Skeletal muscle satellite cell (primary cell): Measurements from ENCODE around the gene PYGB.

ENCODE experiments used
- H3K27me3 ChIP-seq: 2 replicates; pipeline ENCODE4 v1.7.0; 2013; ENCODE audit warnings: low read length; ENCODE audit not compliant: control insufficient read depth, insufficient read depth
- H3K36me3 ChIP-seq: 2 replicates; pipeline ENCODE4 v1.7.0; 2013; ENCODE audit warnings: mild to moderate bottlenecking, control low read depth, low read length; ENCODE audit not compliant: insufficient read depth
- H3K4me1 ChIP-seq: 2 replicates; pipeline ENCODE4 v1.7.0; 2013; ENCODE audit warnings: low read length; ENCODE audit not compliant: control insufficient read depth, insufficient read depth
- H3K4me2 ChIP-seq: 2 replicates; pipeline ENCODE4 v1.7.0; 2013; ENCODE audit warnings: mild to moderate bottlenecking, low read length
- H3K4me3 ChIP-seq: 2 replicates; pipeline ENCODE4 v1.7.0; 2013; ENCODE audit warnings: low read length
- H3K9ac ChIP-seq: 2 replicates; pipeline ENCODE4 v1.7.0; 2013; ENCODE audit warnings: mild to moderate bottlenecking, low read depth, low read length, moderate library complexity
- H3K9me3 ChIP-seq: replicated peaks from 2 replicates; pipeline ENCODE4 v1.7.0; 2013; ENCODE audit warnings: mild to moderate bottlenecking, control low read depth, low read length

The PYGB gene

DNA sequence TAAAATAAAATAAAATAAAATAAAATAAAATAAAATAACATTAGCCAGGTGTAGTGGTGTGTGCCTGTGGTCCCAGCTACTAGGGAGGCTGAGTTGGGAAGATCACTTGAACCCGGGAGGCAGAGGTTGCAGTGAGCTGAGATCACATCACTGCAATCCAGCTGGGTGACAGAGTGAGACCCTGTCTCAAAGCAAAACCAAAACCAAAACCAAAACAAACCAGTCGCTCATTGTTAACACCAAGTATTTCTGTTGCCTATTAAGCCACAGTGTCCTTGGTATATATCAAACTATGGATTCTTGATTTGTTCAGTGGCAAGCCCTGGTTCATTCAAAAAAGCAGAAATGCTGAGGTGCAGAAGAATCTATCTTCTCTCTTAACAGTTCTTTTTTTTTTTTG lies 65.7 kb downstream of the PYGB start:
- no peak overlapping the region for H3K4me3 ChIP-seq
- H3K4me2 ChIP-seq: no peak overlapping the region
- H3K27me3 ChIP-seq: no peaks in the 10 kb centered on the region
- H3K4me1 ChIP-seq: peaks cover 40% of the 10 kb centered on the region
- H3K9me3 ChIP-seq: no peaks in the 10 kb centered on the region
- H3K9ac ChIP-seq: no peak overlapping the region
- no peaks in the 10 kb centered on the region for H3K36me3 ChIP-seq

DNA sequence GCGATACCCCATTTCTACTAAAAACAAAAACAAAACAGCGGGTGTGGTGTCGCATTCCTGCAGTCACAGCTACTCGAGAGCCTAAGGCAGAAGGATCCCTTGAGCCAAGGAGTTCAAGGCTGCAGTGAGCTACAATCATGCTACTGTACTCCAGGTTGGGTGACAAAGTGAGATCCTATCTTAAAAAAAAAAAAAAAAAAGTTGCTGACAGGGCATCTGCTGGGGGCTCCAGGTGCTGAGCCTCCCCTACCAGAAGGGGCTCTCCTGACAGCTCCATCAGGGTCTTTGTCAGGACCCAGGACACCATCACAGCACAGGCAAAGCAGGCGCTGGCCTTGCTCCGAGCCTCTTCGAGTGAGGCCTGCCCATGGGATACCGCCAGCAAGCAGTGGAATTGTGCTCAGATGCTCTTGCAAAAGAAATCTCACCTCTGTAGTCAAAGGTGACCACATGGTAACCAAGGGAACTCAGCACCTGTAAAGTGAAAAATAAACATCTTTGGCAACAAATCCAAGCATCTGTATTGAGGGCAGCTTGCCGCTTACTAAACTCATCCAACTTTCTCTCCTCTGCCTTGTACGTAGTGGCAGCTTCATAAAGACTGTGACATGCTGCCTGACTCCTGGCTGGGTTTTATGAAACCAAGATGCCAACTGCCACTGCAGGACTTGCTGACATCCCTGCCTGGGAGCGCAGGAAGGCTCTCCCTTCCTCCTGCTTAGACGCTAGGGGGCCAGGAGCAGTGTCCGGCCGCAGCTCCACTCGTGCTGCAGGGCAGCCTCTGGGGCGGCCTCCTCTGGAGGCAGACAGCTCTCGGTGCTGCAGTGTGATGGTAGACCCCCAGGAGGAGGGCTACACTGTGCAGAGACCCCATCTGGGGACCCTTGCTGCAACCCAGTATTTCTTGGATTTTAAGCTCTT lies 66.9 kb downstream of the PYGB start:
- Histone ChIP-seq H3K27me3 (no peaks in the 10 kb centered on the region), H3K9me3 (no peaks in the 10 kb centered on the region), H3K4me3 (no peak overlapping the region), H3K9ac (no peak overlapping the region), H3K4me1 (peaks cover 28% of the 10 kb centered on the region), H3K36me3 (no peaks in the 10 kb centered on the region), H3K4me2 (no peak overlapping the region)

DNA sequence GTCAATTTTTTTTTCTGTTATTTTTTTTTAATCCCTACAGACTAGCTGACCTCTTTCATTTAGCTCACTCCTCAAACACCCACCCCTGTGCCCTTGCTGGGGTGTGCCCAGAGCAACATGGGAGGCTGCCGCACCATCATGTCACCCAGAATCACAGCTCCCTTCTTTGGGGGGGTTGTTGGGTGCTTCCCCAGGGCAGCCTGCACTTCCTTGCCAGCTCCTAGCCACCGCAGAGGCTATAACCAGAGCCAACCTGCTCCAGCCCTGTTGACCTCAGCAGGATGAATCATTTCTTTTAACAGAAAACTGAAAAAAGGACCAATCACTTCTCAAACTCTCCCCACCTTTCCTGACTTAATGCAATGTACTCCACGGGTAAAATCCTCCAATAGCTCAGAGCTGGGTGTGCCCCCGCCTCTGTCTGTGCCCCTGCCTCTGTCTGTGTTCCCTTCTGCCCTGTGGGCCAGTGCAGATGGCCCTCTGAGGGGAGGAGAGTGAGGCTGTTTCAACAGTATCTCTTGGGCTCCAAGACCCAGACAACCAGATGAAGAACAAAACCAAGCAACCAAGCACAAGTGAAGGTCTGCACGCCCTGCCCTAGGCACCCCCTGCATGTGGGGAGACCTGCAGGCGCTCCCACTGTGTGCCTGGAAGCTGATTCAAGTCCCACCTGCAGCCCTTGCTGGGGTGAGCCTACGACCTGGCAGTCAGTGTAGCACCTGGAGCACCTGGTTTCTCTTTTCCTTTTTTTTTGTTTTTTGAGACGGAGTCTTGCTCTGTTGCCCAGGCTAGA lies 67.7 kb downstream of the PYGB start:
- peaks cover 20% of the 10 kb centered on the region for H3K4me1 ChIP-seq
- H3K9me3 ChIP-seq: no peaks in the 10 kb centered on the region
- no peak overlapping the region for H3K9ac ChIP-seq
- H3K4me3 ChIP-seq: no peak overlapping the region
- no peaks in the 10 kb centered on the region for H3K27me3 ChIP-seq
- peak overlapping the region; percentile 51 for H3K4me2 ChIP-seq
- no peaks in the 10 kb centered on the region for H3K36me3 ChIP-seq

DNA sequence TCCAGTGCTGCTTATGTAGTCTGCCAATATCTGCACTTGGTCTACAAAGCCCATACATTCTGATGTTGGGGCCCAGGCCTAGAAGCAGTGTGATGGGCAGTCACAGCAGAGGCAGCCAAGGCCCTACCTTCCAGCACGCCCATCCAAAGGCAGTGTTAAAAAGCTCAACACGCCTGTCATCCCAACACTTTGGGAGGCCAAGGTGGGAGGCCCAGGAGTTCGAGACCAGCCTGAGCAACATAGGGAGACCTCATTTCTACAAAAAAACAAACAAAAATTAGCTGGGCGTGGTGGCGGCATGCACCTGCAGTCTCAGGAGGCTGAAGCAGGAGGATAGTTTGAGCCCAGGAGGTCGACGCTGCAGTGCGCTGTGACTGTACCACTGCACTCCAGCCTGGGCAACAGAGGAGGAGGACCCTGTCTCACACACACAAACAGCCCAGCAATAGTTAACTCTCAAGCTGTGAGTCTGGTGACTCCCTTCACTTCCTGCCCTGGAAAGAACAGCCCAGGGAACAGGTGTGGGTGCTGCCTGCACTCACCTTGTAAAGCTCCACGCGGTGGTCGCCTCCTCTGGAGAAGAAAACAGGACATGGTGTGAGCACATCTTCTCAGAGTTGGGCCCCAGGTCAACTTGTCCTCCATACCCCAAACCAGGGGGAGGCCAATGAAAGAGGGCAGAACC lies 68.8 kb downstream of the PYGB start:
- no peaks in the 10 kb centered on the region for H3K36me3 ChIP-seq
- no peaks in the 10 kb centered on the region for H3K27me3 ChIP-seq
- H3K4me3 ChIP-seq: no peak overlapping the region
- no peaks in the 10 kb centered on the region for H3K9me3 ChIP-seq
- peaks cover 9% of the 10 kb centered on the region for H3K4me1 ChIP-seq
- no peak overlapping the region for H3K9ac ChIP-seq
- no peak overlapping the region for H3K4me2 ChIP-seq

DNA sequence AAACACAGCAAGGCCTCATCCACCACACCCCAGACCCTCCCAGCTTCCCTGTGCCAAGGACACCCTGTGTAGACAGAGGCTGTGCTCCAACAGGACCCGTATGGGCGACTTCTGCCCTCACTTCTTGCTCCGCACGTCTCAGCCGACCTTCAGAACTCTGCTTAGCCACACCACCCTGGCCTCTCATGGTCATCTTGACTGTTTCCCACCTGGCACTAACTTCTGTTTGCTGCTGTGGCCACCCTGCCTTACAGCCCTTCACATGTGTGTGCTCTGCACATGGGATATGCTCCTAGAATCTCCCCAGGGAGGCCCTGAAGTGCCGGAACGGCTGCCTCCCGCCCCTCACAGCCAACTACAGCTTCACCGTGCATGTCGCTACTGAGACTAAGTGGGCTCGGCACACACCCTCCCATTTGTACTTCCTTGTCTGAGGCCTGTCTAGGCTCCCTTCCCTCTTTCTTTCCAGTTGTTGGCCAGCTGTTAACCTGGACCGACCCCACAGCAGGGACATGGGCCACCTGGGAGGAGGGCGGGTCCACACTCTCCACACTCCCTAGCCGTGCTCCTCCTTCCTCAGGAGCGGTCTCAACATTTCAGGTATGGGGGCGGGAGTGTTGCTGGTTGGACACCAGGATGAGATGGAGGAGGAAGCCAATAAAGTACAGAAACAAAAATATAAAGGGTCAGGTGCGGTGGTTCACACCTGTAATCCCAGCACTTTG lies 69.6 kb downstream of the PYGB start:
- Histone ChIP-seq H3K9ac (no peak overlapping the region), H3K27me3 (no peaks in the 10 kb centered on the region), H3K9me3 (no peaks in the 10 kb centered on the region), H3K4me3 (no peak overlapping the region), H3K4me2 (no peak overlapping the region), H3K36me3 (no peaks in the 10 kb centered on the region), H3K4me1 (peaks cover 9% of the 10 kb centered on the region)

DNA sequence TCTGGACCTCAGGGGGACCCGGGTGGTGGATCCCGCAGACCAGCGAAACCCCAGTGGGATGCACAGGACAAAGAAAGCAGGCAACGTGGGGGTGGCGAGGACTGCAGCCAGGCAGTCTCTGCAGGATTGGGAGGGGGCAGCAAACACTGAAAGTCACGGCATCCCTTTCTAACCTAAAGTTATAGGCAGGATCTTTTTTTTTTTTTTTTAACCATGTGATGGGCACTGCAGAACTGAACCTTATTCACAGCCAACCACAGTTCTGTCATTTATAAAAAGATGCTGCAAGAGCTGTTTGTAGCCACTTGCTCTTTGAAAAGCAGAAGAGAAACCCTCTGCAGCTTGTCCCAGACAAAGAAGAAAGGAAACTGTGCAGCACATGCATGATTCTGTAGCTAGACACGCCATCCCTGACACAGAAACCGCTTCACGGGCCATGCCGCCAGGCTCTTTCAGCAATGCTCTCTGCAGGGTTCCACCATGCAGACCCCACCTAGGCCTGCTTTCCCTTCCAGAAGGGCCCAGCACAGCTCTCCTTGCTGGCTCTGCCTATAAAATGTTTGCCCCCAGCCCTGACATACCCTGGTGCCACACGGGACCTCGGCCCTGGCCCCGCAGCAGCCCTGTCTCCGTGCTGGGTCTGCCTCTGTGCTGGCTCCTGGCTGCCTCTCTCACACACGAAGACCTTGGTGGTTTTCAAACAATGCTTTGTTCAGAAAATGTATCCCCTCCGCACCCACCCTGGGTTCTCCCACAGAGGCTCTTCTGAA lies 70.8 kb downstream of the PYGB start:
- no peak overlapping the region for H3K4me2 ChIP-seq
- no peaks in the 10 kb centered on the region for H3K9me3 ChIP-seq
- no peak overlapping the region for H3K9ac ChIP-seq
- peaks cover 2% of the 10 kb centered on the region for H3K36me3 ChIP-seq
- no peaks in the 10 kb centered on the region for H3K27me3 ChIP-seq
- H3K4me1 ChIP-seq: peaks cover 9% of the 10 kb centered on the region
- H3K4me3 ChIP-seq: no peak overlapping the region

DNA sequence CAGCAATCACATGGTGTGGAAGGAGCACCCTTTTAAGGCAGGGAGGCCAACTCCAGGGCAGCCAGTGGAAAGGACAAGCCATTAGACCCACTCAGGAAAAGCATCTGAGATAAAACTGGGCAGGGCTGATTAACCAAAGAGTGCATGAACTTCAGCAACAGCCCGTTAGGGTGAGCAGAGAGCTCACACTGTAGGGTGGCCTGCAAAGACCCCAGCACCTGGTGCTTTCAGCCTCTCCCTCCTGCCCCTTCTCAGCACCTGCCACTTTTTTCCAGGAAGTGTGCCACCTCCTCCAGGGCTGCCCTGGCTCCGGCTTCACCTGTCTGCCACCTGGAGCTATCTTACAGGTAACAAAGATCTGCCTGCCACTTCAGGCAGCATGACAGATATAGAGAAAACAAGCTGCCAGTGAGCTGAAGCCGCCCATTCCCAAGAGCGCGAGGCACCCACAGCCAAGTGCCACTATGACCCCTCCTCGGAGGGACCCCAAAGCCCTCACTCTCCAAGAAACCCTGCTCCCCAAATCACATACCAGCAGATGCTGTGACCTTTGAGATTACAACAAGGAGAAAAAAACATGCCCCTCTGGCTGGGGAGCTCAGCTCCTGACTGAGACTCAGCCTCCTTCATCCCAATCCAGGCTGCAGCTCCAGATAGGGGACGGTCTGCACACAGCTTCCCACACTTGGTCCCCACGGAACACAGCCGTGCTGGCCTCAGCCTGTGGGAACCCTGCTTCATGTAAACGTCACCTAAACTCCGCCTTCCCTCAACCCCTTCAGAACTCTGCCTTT lies 71.6 kb downstream of the PYGB start:
- H3K9ac ChIP-seq: no peak overlapping the region
- peaks cover 9% of the 10 kb centered on the region for H3K4me1 ChIP-seq

DNA sequence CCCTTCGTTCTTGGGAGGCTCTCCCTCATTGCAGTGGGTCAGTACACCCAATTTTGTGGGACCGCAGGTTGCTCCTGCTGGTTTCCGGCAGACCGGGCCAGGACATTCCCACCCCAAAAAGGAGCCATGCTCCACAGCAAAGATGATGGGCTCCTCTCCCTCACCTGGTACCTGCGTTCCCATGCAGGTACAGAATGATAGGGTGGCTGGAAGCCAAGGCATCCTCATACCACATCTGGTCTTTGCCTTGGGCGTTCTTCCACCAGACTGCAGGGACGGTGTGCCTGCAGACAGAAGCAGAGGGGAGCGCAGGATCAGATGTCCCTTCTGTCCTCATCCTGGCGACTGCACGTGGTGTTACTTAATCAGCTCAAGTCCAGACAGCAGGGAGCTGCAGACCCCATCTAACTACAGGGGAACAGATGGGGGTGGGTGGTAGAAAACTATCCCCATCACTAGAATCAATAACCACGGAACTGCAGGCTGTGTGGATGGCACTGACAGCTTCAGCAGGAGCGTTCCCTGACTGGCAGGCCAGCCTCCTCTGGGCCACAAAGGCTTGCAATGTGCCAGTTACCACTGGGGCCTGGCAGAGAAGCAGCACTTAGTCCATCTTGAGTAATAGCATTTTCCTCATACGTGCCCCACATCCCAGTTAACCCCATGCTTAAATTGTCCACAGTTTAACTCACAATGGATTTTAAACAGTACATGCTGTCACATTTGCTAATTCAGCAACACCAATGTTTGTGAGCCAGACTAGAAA lies 72.3 kb downstream of the PYGB start:
- H3K4me1 ChIP-seq: peaks cover 8% of the 10 kb centered on the region
- H3K36me3 ChIP-seq: peaks cover 2% of the 10 kb centered on the region
- no peak overlapping the region for H3K4me3 ChIP-seq
- H3K27me3 ChIP-seq: no peaks in the 10 kb centered on the region
- H3K4me2 ChIP-seq: no peak overlapping the region
- H3K9ac ChIP-seq: no peak overlapping the region
- H3K9me3 ChIP-seq: no peaks in the 10 kb centered on the region

More for the DNA sequence above, 71.6 kb downstream of the PYGB start:
- Histone ChIP-seq H3K9me3 (no peaks in the 10 kb centered on the region), H3K27me3 (no peaks in the 10 kb centered on the region), H3K36me3 (peaks cover 2% of the 10 kb centered on the region), H3K4me2 (no peak overlapping the region), H3K4me3 (no peak overlapping the region)

DNA sequence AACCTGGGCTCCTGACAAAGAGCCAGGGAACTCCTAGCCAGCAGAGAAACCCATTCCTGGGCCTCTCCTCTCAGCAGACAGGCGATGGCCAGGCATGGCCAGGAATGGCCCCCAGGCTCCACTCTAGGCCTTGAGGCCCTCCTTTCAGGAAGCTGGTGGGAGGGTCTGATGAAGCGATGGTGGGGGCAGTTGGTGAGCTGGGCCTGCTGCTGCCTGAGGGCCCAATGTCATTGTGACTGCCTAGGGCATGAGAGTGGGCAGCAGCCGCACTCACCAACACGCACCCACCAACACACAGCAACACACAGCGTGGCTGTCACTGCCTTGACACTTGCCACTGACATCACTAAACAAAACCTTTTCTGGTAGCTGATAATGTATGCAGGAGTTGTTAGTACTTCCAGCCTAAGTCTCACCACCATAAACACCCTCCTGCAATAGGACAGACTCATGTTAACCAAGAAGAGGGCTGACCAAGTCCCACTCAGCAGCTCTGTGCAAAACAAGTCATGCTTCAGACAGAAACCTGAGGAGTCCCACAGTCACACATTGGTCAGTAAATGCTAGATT lies 73.5 kb downstream of the PYGB start:
- H3K36me3 ChIP-seq: peaks cover 2% of the 10 kb centered on the region
- H3K4me2 ChIP-seq: no peak overlapping the region
- no peaks in the 10 kb centered on the region for H3K4me1 ChIP-seq
- H3K4me3 ChIP-seq: no peak overlapping the region
- no peaks in the 10 kb centered on the region for H3K27me3 ChIP-seq
- H3K9me3 ChIP-seq: no peaks in the 10 kb centered on the region
- H3K9ac ChIP-seq: no peak overlapping the region
